Mesothelial cell of epicardium (in vitro differentiated cells): ENCODE data around the gene ZSCAN20. TPM values are rescaled to one million over a fixed set of nuclear protein-coding genes. Genes with fewer than 3 reads are reported as not detected.

Experiments
- DNase-seq, 2 experiments: peaks; one replicate each; pipeline ENCODE4 v3.0.0; 2021; ENCODE audit warnings: low spot score in 2 of 2; ENCODE audit not compliant: unreplicated experiment in 2 of 2
- H3K27ac Mint-ChIP-seq: 2 replicates; pipeline ENCODE4 v1.8.0; 2021; ENCODE audit warnings: mixed read lengths
- H3K27me3 Mint-ChIP-seq: 2 replicates; pipeline ENCODE4 v1.8.0; 2021; ENCODE audit warnings: low read depth, mixed read lengths
- H3K36me3 Mint-ChIP-seq: 2 replicates; pipeline ENCODE4 v1.8.0; 2021; ENCODE audit warnings: mixed read lengths
- H3K4me1 Mint-ChIP-seq: 2 replicates; pipeline ENCODE4 v1.8.0; 2021; ENCODE audit warnings: mixed read lengths
- H3K4me3 Mint-ChIP-seq: 2 replicates; pipeline ENCODE4 v1.8.0; 2021; ENCODE audit warnings: mild to moderate bottlenecking, moderate library complexity, mixed read lengths
- H3K9me3 Mint-ChIP-seq: 2 replicates; pipeline ENCODE4 v1.8.0; 2021; ENCODE audit warnings: mixed read lengths
- CTCF ChIP-seq: fragments of 200-600 bp; sonication (generic); IDR thresholded peaks from one replicate; pipeline ENCODE4 v1.5.0; 2021; ENCODE audit warnings: antibody characterized with exemption; ENCODE audit not compliant: unreplicated experiment
- total RNA-seq: library from RNA; stranded (reverse); gene quantifications from 3 replicates; pipeline ENCODE4 v1.2.1, GENCODE V29; 2021

The ZSCAN20 gene
- total RNA-seq, 1 donor from 2014 or later = 8.0 TPM

- H3K4me3 Mint-ChIP-seq = no peak overlapping the region
- peaks cover 4% of the 10 kb centered on the region for H3K9me3 Mint-ChIP-seq
- H3K27me3 Mint-ChIP-seq = peaks cover 25% of the 10 kb centered on the region
These were observed 43.2 kb downstream of the ZSCAN20 start for GRCh38 chr1:33515607-33516006.

GRCh38 chr1:33516428-33516827, 44.0 kb downstream of the ZSCAN20 start:
- TF ChIP-seq CTCF = no peak
- H3K36me3 Mint-ChIP-seq = no peaks in the 10 kb centered on the region
- H3K4me1 Mint-ChIP-seq = peaks cover 13% of the 10 kb centered on the region
- H3K27me3 Mint-ChIP-seq = peaks cover 25% of the 10 kb centered on the region
- no peak for DNase-seq
- peaks cover 4% of the 10 kb centered on the region for H3K9me3 Mint-ChIP-seq
- H3K4me3 Mint-ChIP-seq = no peak overlapping the region
- no peak overlapping the region for H3K27ac Mint-ChIP-seq

More at GRCh38 chr1:33515607-33516006, 43.2 kb downstream of the ZSCAN20 start:
- TF ChIP-seq CTCF = no peak
- Mint-ChIP-seq H3K36me3 (no peaks in the 10 kb centered on the region), H3K4me1 (peaks cover 13% of the 10 kb centered on the region), H3K27ac (no peak overlapping the region)
- no peak for DNase-seq

GRCh38 chr1:33516891-33517567, 44.6 kb downstream of the ZSCAN20 start:
- no peak for TF ChIP-seq CTCF
- Mint-ChIP-seq H3K27me3 (peaks cover 26% of the 10 kb centered on the region), H3K36me3 (no peaks in the 10 kb centered on the region), H3K4me3 (no peak overlapping the region), H3K9me3 (peaks cover 4% of the 10 kb centered on the region), H3K27ac (no peak overlapping the region), H3K4me1 (peaks cover 13% of the 10 kb centered on the region)
- no peak for DNase-seq

GRCh38 chr1:33517596-33518250, 45.3 kb downstream of the ZSCAN20 start:
- Mint-ChIP-seq H3K27ac (no peak overlapping the region), H3K27me3 (peaks cover 33% of the 10 kb centered on the region), H3K4me3 (no peak overlapping the region), H3K4me1 (peaks cover 13% of the 10 kb centered on the region), H3K9me3 (peaks cover 4% of the 10 kb centered on the region), H3K36me3 (no peaks in the 10 kb centered on the region)
- no peak for DNase-seq
- TF ChIP-seq CTCF = no peak

GRCh38 chr1:33519240-33519884, 46.9 kb downstream of the ZSCAN20 start:
- no peaks in the 10 kb centered on the region for H3K36me3 Mint-ChIP-seq
- H3K4me3 Mint-ChIP-seq = no peak overlapping the region
- H3K27ac Mint-ChIP-seq = no peak overlapping the region
- H3K4me1 Mint-ChIP-seq = peaks cover 13% of the 10 kb centered on the region
- DNase-seq = no peak
- H3K27me3 Mint-ChIP-seq = peaks cover 44% of the 10 kb centered on the region
- TF ChIP-seq CTCF = no peak
- no peaks in the 10 kb centered on the region for H3K9me3 Mint-ChIP-seq
